WTC11 (cell line): ENCODE results near the gene NSF.
"Not testable (repeated sequence)": the region's sequence is repeated elsewhere in the genome, so short reads cannot be mapped to it uniquely, and the experiment has no call there.

Source experiments
- ZBTB21 ChIP-seq: sonication (generic); formaldehyde crosslinking; IDR thresholded peaks from 2 replicates; pipeline ENCODE4 v1.8.1; 2023; ENCODE audit warnings: mild to moderate bottlenecking, missing genetic modification reagents, borderline replicate concordance
- ZNF416 ChIP-seq: fragments of 250-450 bp; sonication (Bioruptor Pico); IDR thresholded peaks from 2 replicates; pipeline ENCODE4 v1.9.0; 2021; ENCODE audit warnings: mild to moderate bottlenecking, inconsistent platforms

DNA sequence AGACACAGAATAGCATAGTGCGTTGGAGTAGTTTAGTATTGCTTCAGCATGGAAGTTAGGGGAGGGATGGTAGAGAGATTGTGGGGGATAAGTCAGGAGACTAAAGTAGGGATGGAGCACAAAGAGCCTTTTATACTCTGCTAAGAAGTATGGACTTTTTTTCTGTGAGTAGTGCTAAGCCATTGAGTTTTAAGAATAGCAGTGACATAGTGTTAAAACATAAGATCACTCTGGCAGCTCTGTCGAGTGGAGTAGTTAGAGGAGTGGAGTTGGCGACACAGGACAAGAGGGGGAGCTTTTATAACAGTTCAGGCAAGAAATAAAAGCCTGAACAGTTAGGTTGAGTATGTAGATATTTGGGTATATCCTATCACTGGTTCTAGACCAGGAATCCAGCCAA is 106.1 kb downstream of the NSF start:
- TF ChIP-seq ZBTB21, ZNF416 (CRISPR knock-in tag): not testable (repeated sequence)
